ENCODE data around the gene RAB27A. TPM values are rescaled to one million over a fixed set of nuclear protein-coding genes. Genes with fewer than 3 reads are reported as not detected.
"Not testable (repeated sequence)": the region's sequence is repeated elsewhere in the genome, so short reads cannot be mapped to it uniquely, and the experiment has no call there.

RAB27A gene
- total and polyA plus RNA-seq, 2 donors from 2014 or later = 10.1 to 45.8 TPM

GRCh38 chr15:55250392-55250791 is 39.2 kb downstream of the RAB27A start:
- no peak overlapping the region for H3K4me3 ChIP-seq (ENCODE audit: low read length in 3 of 3)
- intact Hi-C loops (cut with DNase I) = no loop called here
- no peaks in the 10 kb centered on the region for H3K27me3 ChIP-seq (ENCODE audit: control insufficient read depth, insufficient read depth, low read length)
- H3K27ac ChIP-seq (ENCODE audit: low read depth in 2 of 2, low read length in 2 of 2) = no peak overlapping the region
- H3K9me3 ChIP-seq (ENCODE audit: control insufficient read depth in 2 of 3, insufficient read depth in 1 of 3, low read length in 3 of 3) = no peaks in the 10 kb centered on the region
- no peaks in the 10 kb centered on the region for H3K4me1 ChIP-seq (ENCODE audit: control insufficient read depth in 2 of 3, insufficient read depth in 2 of 3, low read depth in 1 of 3, low read length in 3 of 3)
- DNase-seq = peak in 1 of 5 donors; percentile 39
- H3K36me3 ChIP-seq (ENCODE audit: control insufficient read depth in 2 of 3, insufficient read depth in 3 of 3, low read length in 3 of 3) = no peaks in the 10 kb centered on the region
- TF ChIP-seq, protein P1, sequence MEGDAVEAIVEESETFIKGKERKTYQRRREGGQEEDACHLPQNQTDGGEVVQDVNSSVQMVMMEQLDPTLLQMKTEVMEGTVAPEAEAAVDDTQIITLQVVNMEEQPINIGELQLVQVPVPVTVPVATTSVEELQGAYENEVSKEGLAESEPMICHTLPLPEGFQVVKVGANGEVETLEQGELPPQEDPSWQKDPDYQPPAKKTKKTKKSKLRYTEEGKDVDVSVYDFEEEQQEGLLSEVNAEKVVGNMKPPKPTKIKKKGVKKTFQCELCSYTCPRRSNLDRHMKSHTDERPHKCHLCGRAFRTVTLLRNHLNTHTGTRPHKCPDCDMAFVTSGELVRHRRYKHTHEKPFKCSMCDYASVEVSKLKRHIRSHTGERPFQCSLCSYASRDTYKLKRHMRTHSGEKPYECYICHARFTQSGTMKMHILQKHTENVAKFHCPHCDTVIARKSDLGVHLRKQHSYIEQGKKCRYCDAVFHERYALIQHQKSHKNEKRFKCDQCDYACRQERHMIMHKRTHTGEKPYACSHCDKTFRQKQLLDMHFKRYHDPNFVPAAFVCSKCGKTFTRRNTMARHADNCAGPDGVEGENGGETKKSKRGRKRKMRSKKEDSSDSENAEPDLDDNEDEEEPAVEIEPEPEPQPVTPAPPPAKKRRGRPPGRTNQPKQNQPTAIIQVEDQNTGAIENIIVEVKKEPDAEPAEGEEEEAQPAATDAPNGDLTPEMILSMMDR (IDR thresholded peaks at IDR 0.05; ENCODE audit: borderline replicate concordance, extremely low read depth, insufficient read depth) = no peak
- no peak overlapping the region for H3K9ac ChIP-seq (ENCODE audit: low read length in 3 of 3)
- FAIRE-seq = no peak

- H3K9ac ChIP-seq (ENCODE audit: low read length in 3 of 3); FAIRE-seq: not testable (repeated sequence)
Observed at GRCh38 chr15:55249885-55250284, 39.7 kb downstream of the RAB27A start.

GRCh38 chr15:55248895-55249294 is 40.7 kb downstream of the RAB27A start:
- H3K27ac ChIP-seq (ENCODE audit: low read depth in 2 of 2, low read length in 2 of 2) = no peak overlapping the region
- intact Hi-C loops (cut with DNase I) = no loop called here
- no peak overlapping the region for H3K9ac ChIP-seq (ENCODE audit: low read length in 3 of 3)
- FAIRE-seq = no peak
- no peak overlapping the region for H3K4me3 ChIP-seq (ENCODE audit: low read length in 3 of 3)
- no peaks in the 10 kb centered on the region for H3K27me3 ChIP-seq (ENCODE audit: control insufficient read depth, insufficient read depth, low read length)
- no peaks in the 10 kb centered on the region for H3K9me3 ChIP-seq (ENCODE audit: control insufficient read depth in 2 of 3, insufficient read depth in 1 of 3, low read length in 3 of 3)
- DNase-seq = no peak
- TF ChIP-seq, protein P1 (IDR thresholded peaks at IDR 0.05; ENCODE audit: borderline replicate concordance, extremely low read depth, insufficient read depth) = no peak
- H3K4me1 ChIP-seq (ENCODE audit: control insufficient read depth in 2 of 3, insufficient read depth in 2 of 3, low read depth in 1 of 3, low read length in 3 of 3) = no peaks in the 10 kb centered on the region
- H3K36me3 ChIP-seq (ENCODE audit: control insufficient read depth in 2 of 3, insufficient read depth in 3 of 3, low read length in 3 of 3) = no peaks in the 10 kb centered on the region

More at GRCh38 chr15:55249885-55250284, 39.7 kb downstream of the RAB27A start:
- H3K36me3 ChIP-seq (ENCODE audit: control insufficient read depth in 2 of 3, insufficient read depth in 3 of 3, low read length in 3 of 3); H3K27ac ChIP-seq (ENCODE audit: low read depth in 2 of 2, low read length in 2 of 2); H3K27me3 ChIP-seq (ENCODE audit: control insufficient read depth, insufficient read depth, low read length); H3K4me1 ChIP-seq (ENCODE audit: control insufficient read depth in 2 of 3, insufficient read depth in 2 of 3, low read depth in 1 of 3, low read length in 3 of 3); DNase-seq; intact Hi-C loops (cut with DNase I); H3K4me3 ChIP-seq (ENCODE audit: low read length in 3 of 3); H3K9me3 ChIP-seq (ENCODE audit: control insufficient read depth in 2 of 3, insufficient read depth in 1 of 3, low read length in 3 of 3): not testable (repeated sequence)

DNA sequence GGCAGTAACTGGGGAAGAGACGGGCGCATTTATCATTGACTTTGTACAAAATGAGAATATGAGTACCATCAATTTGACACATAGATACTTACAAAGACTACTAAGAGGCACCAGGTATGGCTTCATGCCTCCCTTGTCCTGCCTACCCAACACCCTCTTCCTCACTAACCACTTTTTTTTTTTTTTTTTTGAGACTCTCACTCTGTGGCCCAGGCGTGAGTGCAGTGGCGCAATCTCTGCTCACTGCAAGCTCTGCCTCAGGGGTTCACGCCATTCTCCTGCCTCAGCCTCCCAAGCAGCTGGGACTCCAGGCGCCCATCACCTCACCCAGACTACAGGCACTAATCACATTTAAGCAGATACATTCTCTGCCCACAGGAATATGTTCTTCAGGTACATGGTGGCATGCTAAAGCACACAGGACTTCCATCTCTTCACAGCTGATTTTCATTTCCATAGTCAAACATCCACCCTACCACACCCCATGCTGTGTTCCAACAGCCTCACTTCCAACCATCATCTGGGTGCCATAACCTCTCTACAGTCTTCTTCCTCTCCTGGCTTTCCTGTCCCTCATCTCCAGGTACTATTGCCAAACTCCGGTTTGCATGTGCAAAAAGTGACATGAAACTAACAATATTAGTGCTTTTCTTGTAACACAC is 41.7 kb downstream of the RAB27A start:
- no peak for DNase-seq
- TF ChIP-seq, protein P1 (IDR thresholded peaks at IDR 0.05; ENCODE audit: borderline replicate concordance, extremely low read depth, insufficient read depth) = no peak
- Histone ChIP-seq H3K4me1 (ENCODE audit: control insufficient read depth in 2 of 3, insufficient read depth in 2 of 3, low read depth in 1 of 3, low read length in 3 of 3) (no peaks in the 10 kb centered on the region), H3K9me3 (ENCODE audit: control insufficient read depth in 2 of 3, insufficient read depth in 1 of 3, low read length in 3 of 3) (no peaks in the 10 kb centered on the region), H3K4me3 (ENCODE audit: low read length in 3 of 3) (no peak overlapping the region), H3K27me3 (ENCODE audit: control insufficient read depth, insufficient read depth, low read length) (no peaks in the 10 kb centered on the region), H3K36me3 (ENCODE audit: control insufficient read depth in 2 of 3, insufficient read depth in 3 of 3, low read length in 3 of 3) (no peaks in the 10 kb centered on the region), H3K9ac (ENCODE audit: low read length in 3 of 3) (no peak overlapping the region), H3K27ac (ENCODE audit: low read depth in 2 of 2, low read length in 2 of 2) (no peak overlapping the region)
- FAIRE-seq = no peak
- intact Hi-C loops (cut with DNase I) = no loop called here
